HG03432 (cell line): ENCODE results near the gene DYNC1H1.
"Not testable (repeated sequence)": the region's sequence is repeated elsewhere in the genome, so short reads cannot be mapped to it uniquely, and the experiment has no call there.

Experiments
- ATAC-seq: cut with Tn5 transposase; IDR thresholded peaks from one replicate; pipeline ENCODE4 v1.9.1; 2021; ENCODE audit warnings: mild to moderate bottlenecking, moderate library complexity; ENCODE audit not compliant: unreplicated experiment

The DYNC1H1 gene

GRCh38 chr14:102058146-102058545, 93.8 kb downstream of the DYNC1H1 start:
- no peak for ATAC-seq

GRCh38 chr14:102058961-102059360, 94.6 kb downstream of the DYNC1H1 start:
- ATAC-seq: no peak

GRCh38 chr14:102063109-102063807, 98.9 kb downstream of the DYNC1H1 start:
- no peak for ATAC-seq

- ATAC-seq: no peak
Observed at GRCh38 chr14:102063808-102064429, 99.5 kb downstream of the DYNC1H1 start.

- ATAC-seq: not testable (repeated sequence)
Observed at GRCh38 chr14:102064590-102064989, 100.2 kb downstream of the DYNC1H1 start.

GRCh38 chr14:102066041-102066451, 101.7 kb downstream of the DYNC1H1 start:
- no peak for ATAC-seq

- ATAC-seq: no peak
Observed at GRCh38 chr14:102071283-102071998, 107.1 kb downstream of the DYNC1H1 start.

GRCh38 chr14:102074415-102074964, 110.1 kb downstream of the DYNC1H1 start:
- no peak for ATAC-seq

- no peak for ATAC-seq
Observed at GRCh38 chr14:102075155-102075554, 110.8 kb downstream of the DYNC1H1 start.

GRCh38 chr14:102077382-102077709, 113.0 kb downstream of the DYNC1H1 start:
- no peak for ATAC-seq

- not testable (repeated sequence) for ATAC-seq
Observed at GRCh38 chr14:102078361-102078791, 114.0 kb downstream of the DYNC1H1 start.

- no peak for ATAC-seq
Observed at GRCh38 chr14:102078831-102079699, 114.7 kb downstream of the DYNC1H1 start.

GRCh38 chr14:102079700-102079979, 115.3 kb downstream of the DYNC1H1 start:
- ATAC-seq: no peak

GRCh38 chr14:102080183-102081080, 116.1 kb downstream of the DYNC1H1 start:
- ATAC-seq: no peak

GRCh38 chr14:102081231-102082080, 117.1 kb downstream of the DYNC1H1 start:
- ATAC-seq: no peak

- not testable (repeated sequence) for ATAC-seq
Observed at GRCh38 chr14:102084522-102084921, 120.1 kb downstream of the DYNC1H1 start.

- ATAC-seq: no peak
Observed at GRCh38 chr14:102084931-102085330, 120.6 kb downstream of the DYNC1H1 start.

- no peak for ATAC-seq
Observed at GRCh38 chr14:102085488-102085887, 121.1 kb downstream of the DYNC1H1 start.
